Measurements from ENCODE around the gene PALM3. TPM values are rescaled to one million over a fixed set of nuclear protein-coding genes. Genes with fewer than 3 reads are reported as not detected.

PALM3 gene
- total and polyA plus RNA-seq, 2 experiments from 2014 or later = 16.6 to 45.8 TPM

- TF ChIP-seq ZNF462 (CRISPR knock-in tag; IDR thresholded peaks at IDR 0.05) = no peak
Observed at GRCh38 chr19:14102756-14103155, 40.9 kb upstream of the PALM3 start (continued).

GRCh38 chr19:14102102-14102696 is 40.3 kb upstream of the PALM3 start:
- no peak overlapping the region for H3K4me3 Mint-ChIP-seq
- Histone ChIP-seq H3K4me2 (no peak overlapping the region), H3K36me3 (ENCODE audit: insufficient read depth) (no peaks in the 10 kb centered on the region)
- TF ChIP-seq STAT1 (IDR thresholded peaks at IDR 0.05; ENCODE audit: unreplicated experiment) (no peak), ETS1 (IDR thresholded peaks at IDR 0.05) (no peak), EZH2 (IDR thresholded peaks at IDR 0.05; ENCODE audit: low read depth, unreplicated experiment) (no peak), ZNF114 (CRISPR knock-in tag; IDR thresholded peaks at IDR 0.05) (no peak), NANOG (IDR thresholded peaks at IDR 0.05; ENCODE audit: borderline replicate concordance) (no peak), EZH2phosphoT487 (IDR thresholded peaks at IDR 0.05; ENCODE audit: unreplicated experiment) (no peak), CREB1 (CRISPR knock-in tag; IDR thresholded peaks at IDR 0.05; ENCODE audit: low read depth) (no peak), ZNF331 (CRISPR knock-in tag; IDR thresholded peaks at IDR 0.05; ENCODE audit: low read depth) (no peak), REST (IDR thresholded peaks at IDR 0.05; ENCODE audit: unreplicated experiment) (no peak)

More at GRCh38 chr19:14102102-14102696, 40.3 kb upstream of the PALM3 start:
- Histone ChIP-seq H3K27ac (ENCODE audit: low read depth) (no peak overlapping the region), H4K20me1 (replicated peaks; ENCODE audit: insufficient read depth) (no peaks in the 10 kb centered on the region), H3F3A (replicated peaks; ENCODE audit: low read depth) (0 out of 2 replicates have a peak, but pooled peaks cover 5% of the 10 kb centered on the region), H3K4me1 (ENCODE audit: insufficient read depth) (no peaks in the 10 kb centered on the region), H3K4me3 (no peak overlapping the region), H3K27me3 (ENCODE audit: insufficient read depth) (no peaks in the 10 kb centered on the region), H3K9me2 (ENCODE audit: insufficient read depth) (no peaks in the 10 kb centered on the region), H2AFZ (no peak overlapping the region), H3K79me2 (replicated peaks; ENCODE audit: insufficient read depth) (no peaks in the 10 kb centered on the region)
- no peaks in the 10 kb centered on the region for H3K9me3 Mint-ChIP-seq
- no peaks in the 10 kb centered on the region for H3K27me3 Mint-ChIP-seq (ENCODE audit: insufficient read depth, low read depth, poor library complexity)
- H3K27ac Mint-ChIP-seq = no peak overlapping the region
- DNase-seq (ENCODE audit: low spot score) (no peak), ATAC-seq (no peak)
- H3K4me1 Mint-ChIP-seq = no peaks in the 10 kb centered on the region
- H3K36me3 Mint-ChIP-seq (ENCODE audit: low read depth) = peaks cover 3% of the 10 kb centered on the region; the same call in 2 of the 3 replicates

Measured in GM23338 (cell line).